K562 (cell line): ENCODE measurements around the gene ARFGEF2. TPM values are rescaled to one million over a fixed set of nuclear protein-coding genes. Genes with fewer than 3 reads are reported as not detected.

Experiments used
- NFE2 ChIP-seq: IDR thresholded peaks from 2 replicates; pipeline ENCODE4 v1.6.1; 2014; ENCODE audit warnings: antibody characterized with exemption, low read depth
- OTX1 ChIP-seq: fragments of 450-650 bp; formaldehyde crosslinking; IDR thresholded peaks from 2 replicates; pipeline ENCODE4 v1.4.0; 2022; ENCODE audit warnings: mild to moderate bottlenecking
- RBFOX2 ChIP-seq: fragments of 200-400 bp; formaldehyde crosslinking; IDR thresholded peaks from 2 replicates; pipeline ENCODE4 v1.6.1; 2017; ENCODE audit warnings: low read depth, mild to moderate bottlenecking, low read length, moderate library complexity
- U2AF1 ChIP-seq: fragments of 200-400 bp; formaldehyde crosslinking; optimal IDR thresholded peaks from 2 replicates; pipeline ENCODE3; 2017; ENCODE audit warnings: mild to moderate bottlenecking, low read depth, low read length, moderate library complexity
- ZNF785 ChIP-seq: fragments of 250-450 bp; sonication (Bioruptor Pico); IDR thresholded peaks from 2 replicates; pipeline ENCODE4 v1.4.0; 2020; ENCODE audit warnings: mild to moderate bottlenecking
- polyA plus RNA-seq, 8 experiments: library from polyadenylated mRNA; depleted of rRNA in 4 of 8; stranded (reverse) in 5 of 8; unstranded in 3 of 8; fragments of >200 nt; fragmentation: Nextera tagmentation in 2 of 8; fragmentation: Illumina TruSeq in 1 of 8; extraction: Ambion mirVana in 2 of 8; extraction: Trizol in 1 of 8; gene quantifications; 2 replicates each; pipeline versions ENCODE4 v1.2.1 to v1.2.3, GENCODE V29; 2011 to 2014; ENCODE audit warnings: inconsistent platforms in 1 of 8, missing spikeins in 1 of 8
- total RNA-seq, 7 experiments: library from RNA; depleted of rRNA in 6 of 7; stranded (reverse); fragments of >200 nt in 6 of 7; fragmentation: Illumina TruSeq in 2 of 7; extraction: Trizol in 2 of 7; gene quantifications; 2 replicates each; pipeline versions ENCODE4 v1.2.1 to v1.2.3, GENCODE V29; 2011 to 2021; ENCODE audit warnings: low replicate concordance in 1 of 7
- TF ChIP-seq, protein P1 (sequence below), 2 experiments: fragments of 450-650 bp in 1 of 2; sonication (generic) in 1 of 2; formaldehyde crosslinking in 1 of 2; IDR thresholded peaks; 2 replicates each; pipeline versions ENCODE4 v1.7.1 to v1.9.0; 2016 to 2022; ENCODE audit warnings: inconsistent platforms in 1 of 2, mild to moderate bottlenecking in 1 of 2, missing genetic modification reagents in 1 of 2
- TF ChIP-seq, protein P2 (sequence below): fragments of 450-650 bp; IDR thresholded peaks from 2 replicates; pipeline ENCODE4 v1.6.1; 2018; ENCODE audit not compliant: partially characterized antibody
- TF ChIP-seq, protein P3 (sequence below), 2 experiments: fragments of 450-650 bp; IDR thresholded peaks; 2 replicates each; pipeline ENCODE4 v1.6.1; 2018; ENCODE audit warnings: mild to moderate bottlenecking in 2 of 2, low read depth in 1 of 2; ENCODE audit not compliant: partially characterized antibody in 2 of 2
- TF ChIP-seq, protein P4 (sequence below): sonication (generic); IDR thresholded peaks from 2 replicates; pipeline ENCODE4 v1.6.1; 2016

The ARFGEF2 gene
- total and polyA plus RNA-seq, 9 of the 15 experiments (the other 6 are each of a cell fraction or from before 2014, with no cell fraction given), result 4.2 to 18.8 (median 13.7) TPM

DNA sequence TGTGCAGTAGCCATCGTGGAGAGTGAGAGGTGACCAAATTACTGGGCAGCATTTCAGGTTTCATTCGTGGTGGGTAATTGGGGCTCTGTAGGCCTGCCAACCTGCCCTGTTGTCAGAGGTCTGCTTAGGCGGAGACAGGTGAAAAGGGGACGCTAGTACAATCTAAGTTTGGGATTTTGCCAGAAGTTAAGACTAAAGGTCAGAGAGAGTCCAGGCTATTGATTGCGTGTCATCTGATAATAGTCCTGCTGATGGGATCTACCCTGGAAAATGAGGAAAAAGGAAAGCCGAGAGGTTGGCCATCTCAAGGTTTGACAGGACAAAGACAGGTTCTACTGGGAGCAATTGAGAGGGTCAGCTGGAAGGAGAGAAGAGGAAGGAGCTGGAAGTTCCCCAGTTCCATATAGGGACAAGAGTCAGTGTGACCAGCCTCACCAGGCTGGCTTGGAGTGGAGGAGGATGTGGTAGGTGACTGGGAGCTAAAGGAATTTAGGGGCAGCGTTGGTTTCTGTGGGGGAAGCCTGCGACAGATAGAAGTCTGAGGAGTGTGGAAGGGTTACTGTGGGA lies 10.9 kb downstream of the ARFGEF2 start (continued):
- TF ChIP-seq, protein P1, sequence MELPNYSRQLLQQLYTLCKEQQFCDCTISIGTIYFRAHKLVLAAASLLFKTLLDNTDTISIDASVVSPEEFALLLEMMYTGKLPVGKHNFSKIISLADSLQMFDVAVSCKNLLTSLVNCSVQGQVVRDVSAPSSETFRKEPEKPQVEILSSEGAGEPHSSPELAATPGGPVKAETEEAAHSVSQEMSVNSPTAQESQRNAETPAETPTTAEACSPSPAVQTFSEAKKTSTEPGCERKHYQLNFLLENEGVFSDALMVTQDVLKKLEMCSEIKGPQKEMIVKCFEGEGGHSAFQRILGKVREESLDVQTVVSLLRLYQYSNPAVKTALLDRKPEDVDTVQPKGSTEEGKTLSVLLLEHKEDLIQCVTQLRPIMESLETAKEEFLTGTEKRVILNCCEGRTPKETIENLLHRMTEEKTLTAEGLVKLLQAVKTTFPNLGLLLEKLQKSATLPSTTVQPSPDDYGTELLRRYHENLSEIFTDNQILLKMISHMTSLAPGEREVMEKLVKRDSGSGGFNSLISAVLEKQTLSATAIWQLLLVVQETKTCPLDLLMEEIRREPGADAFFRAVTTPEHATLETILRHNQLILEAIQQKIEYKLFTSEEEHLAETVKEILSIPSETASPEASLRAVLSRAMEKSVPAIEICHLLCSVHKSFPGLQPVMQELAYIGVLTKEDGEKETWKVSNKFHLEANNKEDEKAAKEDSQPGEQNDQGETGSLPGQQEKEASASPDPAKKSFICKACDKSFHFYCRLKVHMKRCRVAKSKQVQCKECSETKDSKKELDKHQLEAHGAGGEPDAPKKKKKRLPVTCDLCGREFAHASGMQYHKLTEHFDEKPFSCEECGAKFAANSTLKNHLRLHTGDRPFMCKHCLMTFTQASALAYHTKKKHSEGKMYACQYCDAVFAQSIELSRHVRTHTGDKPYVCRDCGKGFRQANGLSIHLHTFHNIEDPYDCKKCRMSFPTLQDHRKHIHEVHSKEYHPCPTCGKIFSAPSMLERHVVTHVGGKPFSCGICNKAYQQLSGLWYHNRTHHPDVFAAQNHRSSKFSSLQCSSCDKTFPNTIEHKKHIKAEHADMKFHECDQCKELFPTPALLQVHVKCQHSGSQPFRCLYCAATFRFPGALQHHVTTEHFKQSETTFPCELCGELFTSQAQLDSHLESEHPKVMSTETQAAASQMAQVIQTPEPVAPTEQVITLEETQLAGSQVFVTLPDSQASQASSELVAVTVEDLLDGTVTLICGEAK (IDR thresholded peaks at IDR 0.05), result no peak
- TF ChIP-seq, protein P1 (CRISPR knock-in tag; IDR thresholded peaks at IDR 0.05), result no peak
- TF ChIP-seq, protein P2, sequence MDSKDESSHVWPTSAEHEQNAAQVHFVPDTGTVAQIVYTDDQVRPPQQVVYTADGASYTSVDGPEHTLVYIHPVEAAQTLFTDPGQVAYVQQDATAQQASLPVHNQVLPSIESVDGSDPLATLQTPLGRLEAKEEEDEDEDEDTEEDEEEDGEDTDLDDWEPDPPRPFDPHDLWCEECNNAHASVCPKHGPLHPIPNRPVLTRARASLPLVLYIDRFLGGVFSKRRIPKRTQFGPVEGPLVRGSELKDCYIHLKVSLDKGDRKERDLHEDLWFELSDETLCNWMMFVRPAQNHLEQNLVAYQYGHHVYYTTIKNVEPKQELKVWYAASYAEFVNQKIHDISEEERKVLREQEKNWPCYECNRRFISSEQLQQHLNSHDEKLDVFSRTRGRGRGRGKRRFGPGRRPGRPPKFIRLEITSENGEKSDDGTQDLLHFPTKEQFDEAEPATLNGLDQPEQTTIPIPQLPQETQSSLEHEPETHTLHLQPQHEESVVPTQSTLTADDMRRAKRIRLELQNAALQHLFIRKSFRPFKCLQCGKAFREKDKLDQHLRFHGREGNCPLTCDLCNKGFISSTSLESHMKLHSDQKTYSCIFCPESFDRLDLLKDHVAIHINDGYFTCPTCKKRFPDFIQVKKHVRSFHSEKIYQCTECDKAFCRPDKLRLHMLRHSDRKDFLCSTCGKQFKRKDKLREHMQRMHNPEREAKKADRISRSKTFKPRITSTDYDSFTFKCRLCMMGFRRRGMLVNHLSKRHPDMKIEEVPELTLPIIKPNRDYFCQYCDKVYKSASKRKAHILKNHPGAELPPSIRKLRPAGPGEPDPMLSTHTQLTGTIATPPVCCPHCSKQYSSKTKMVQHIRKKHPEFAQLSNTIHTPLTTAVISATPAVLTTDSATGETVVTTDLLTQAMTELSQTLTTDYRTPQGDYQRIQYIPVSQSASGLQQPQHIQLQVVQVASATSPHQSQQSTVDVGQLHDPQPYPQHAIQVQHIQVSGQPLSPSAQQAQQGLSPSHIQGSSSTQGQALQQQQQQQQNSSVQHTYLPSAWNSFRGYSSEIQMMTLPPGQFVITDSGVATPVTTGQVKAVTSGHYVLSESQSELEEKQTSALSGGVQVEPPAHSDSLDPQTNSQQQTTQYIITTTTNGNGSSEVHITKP, result no peak
- TF ChIP-seq, protein P3, sequence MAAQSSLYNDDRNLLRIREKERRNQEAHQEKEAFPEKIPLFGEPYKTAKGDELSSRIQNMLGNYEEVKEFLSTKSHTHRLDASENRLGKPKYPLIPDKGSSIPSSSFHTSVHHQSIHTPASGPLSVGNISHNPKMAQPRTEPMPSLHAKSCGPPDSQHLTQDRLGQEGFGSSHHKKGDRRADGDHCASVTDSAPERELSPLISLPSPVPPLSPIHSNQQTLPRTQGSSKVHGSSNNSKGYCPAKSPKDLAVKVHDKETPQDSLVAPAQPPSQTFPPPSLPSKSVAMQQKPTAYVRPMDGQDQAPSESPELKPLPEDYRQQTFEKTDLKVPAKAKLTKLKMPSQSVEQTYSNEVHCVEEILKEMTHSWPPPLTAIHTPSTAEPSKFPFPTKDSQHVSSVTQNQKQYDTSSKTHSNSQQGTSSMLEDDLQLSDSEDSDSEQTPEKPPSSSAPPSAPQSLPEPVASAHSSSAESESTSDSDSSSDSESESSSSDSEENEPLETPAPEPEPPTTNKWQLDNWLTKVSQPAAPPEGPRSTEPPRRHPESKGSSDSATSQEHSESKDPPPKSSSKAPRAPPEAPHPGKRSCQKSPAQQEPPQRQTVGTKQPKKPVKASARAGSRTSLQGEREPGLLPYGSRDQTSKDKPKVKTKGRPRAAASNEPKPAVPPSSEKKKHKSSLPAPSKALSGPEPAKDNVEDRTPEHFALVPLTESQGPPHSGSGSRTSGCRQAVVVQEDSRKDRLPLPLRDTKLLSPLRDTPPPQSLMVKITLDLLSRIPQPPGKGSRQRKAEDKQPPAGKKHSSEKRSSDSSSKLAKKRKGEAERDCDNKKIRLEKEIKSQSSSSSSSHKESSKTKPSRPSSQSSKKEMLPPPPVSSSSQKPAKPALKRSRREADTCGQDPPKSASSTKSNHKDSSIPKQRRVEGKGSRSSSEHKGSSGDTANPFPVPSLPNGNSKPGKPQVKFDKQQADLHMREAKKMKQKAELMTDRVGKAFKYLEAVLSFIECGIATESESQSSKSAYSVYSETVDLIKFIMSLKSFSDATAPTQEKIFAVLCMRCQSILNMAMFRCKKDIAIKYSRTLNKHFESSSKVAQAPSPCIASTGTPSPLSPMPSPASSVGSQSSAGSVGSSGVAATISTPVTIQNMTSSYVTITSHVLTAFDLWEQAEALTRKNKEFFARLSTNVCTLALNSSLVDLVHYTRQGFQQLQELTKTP (IDR thresholded peaks at IDR 0.05; ENCODE audit: low read depth in 1 of 2, partially characterized antibody in 2 of 2), result no peak
- TF ChIP-seq U2AF1 (no peak), RBFOX2 (no peak), ZNF785 (no peak), OTX1 (CRISPR knock-in tag) (no peak), NFE2 (no peak)
- TF ChIP-seq, protein P4, sequence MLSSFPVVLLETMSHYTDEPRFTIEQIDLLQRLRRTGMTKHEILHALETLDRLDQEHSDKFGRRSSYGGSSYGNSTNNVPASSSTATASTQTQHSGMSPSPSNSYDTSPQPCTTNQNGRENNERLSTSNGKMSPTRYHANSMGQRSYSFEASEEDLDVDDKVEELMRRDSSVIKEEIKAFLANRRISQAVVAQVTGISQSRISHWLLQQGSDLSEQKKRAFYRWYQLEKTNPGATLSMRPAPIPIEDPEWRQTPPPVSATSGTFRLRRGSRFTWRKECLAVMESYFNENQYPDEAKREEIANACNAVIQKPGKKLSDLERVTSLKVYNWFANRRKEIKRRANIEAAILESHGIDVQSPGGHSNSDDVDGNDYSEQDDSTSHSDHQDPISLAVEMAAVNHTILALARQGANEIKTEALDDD, result no peak
